ENCODE results near the gene UNC80.

UNC80 gene

GRCh38 chr2:209872675-209873074 is 101.0 kb downstream of the UNC80 start:
- H3K36me3 ChIP-seq (ENCODE audit: low read length), result no peaks in the 10 kb centered on the region
- no peak overlapping the region for H3K9ac ChIP-seq (ENCODE audit: low read length)
- H3K27me3 ChIP-seq (ENCODE audit: low read length), result no peaks in the 10 kb centered on the region
- H4K20me1 ChIP-seq (ENCODE audit: low read depth, low read length), result no peaks in the 10 kb centered on the region
- no peaks in the 10 kb centered on the region for H3K79me2 ChIP-seq (ENCODE audit: insufficient read depth, low read length)
- H3K4me3 ChIP-seq (ENCODE audit: insufficient read depth, low read length, poor library complexity, severe bottlenecking), result no peak overlapping the region
- H3F3A ChIP-seq (ENCODE audit: insufficient read depth), result no peaks in the 10 kb centered on the region
- H2AFZ ChIP-seq (ENCODE audit: low read depth, low read length, severe bottlenecking), result no peak overlapping the region
- TF ChIP-seq EZH2phosphoT487 (conservative IDR thresholded peaks at IDR 0.05; ENCODE audit: low read length) (no peak), CTCF (IDR thresholded peaks at IDR 0.05; ENCODE audit: insufficient read depth, low read length, poor library complexity, severe bottlenecking) (no peak)
- H3K27ac ChIP-seq (ENCODE audit: low read depth, low read length), result no peak overlapping the region
- no peaks in the 10 kb centered on the region for H3K9me3 ChIP-seq (ENCODE audit: insufficient read depth, low read length)
- H3K9me2 ChIP-seq (replicated peaks; ENCODE audit: insufficient read depth, low read length), result no peaks in the 10 kb centered on the region
- H3K4me2 ChIP-seq (ENCODE audit: low read depth, low read length, poor library complexity, severe bottlenecking), result no peak overlapping the region

GRCh38 chr2:209875270-209875669 is 103.6 kb downstream of the UNC80 start:
- Histone ChIP-seq H3K4me2 (ENCODE audit: low read depth, low read length, poor library complexity, severe bottlenecking) (no peak overlapping the region), H2AFZ (ENCODE audit: low read depth, low read length, severe bottlenecking) (no peak overlapping the region), H3K9me3 (ENCODE audit: insufficient read depth, low read length) (no peaks in the 10 kb centered on the region), H3K36me3 (ENCODE audit: low read length) (no peaks in the 10 kb centered on the region), H4K20me1 (ENCODE audit: low read depth, low read length) (no peaks in the 10 kb centered on the region), H3K9ac (ENCODE audit: low read length) (no peak overlapping the region), H3K27ac (ENCODE audit: low read depth, low read length) (no peak overlapping the region), H3F3A (ENCODE audit: insufficient read depth) (no peaks in the 10 kb centered on the region), H3K79me2 (ENCODE audit: insufficient read depth, low read length) (no peaks in the 10 kb centered on the region), H3K9me2 (replicated peaks; ENCODE audit: insufficient read depth, low read length) (no peaks in the 10 kb centered on the region), H3K27me3 (ENCODE audit: low read length) (no peaks in the 10 kb centered on the region), H3K4me3 (ENCODE audit: insufficient read depth, low read length, poor library complexity, severe bottlenecking) (no peak overlapping the region)
- TF ChIP-seq CTCF (IDR thresholded peaks at IDR 0.05; ENCODE audit: insufficient read depth, low read length, poor library complexity, severe bottlenecking) (no peak), EZH2phosphoT487 (conservative IDR thresholded peaks at IDR 0.05; ENCODE audit: low read length) (no peak)

GRCh38 chr2:209876211-209876610 is 104.6 kb downstream of the UNC80 start:
- Histone ChIP-seq H3K79me2 (ENCODE audit: insufficient read depth, low read length) (no peaks in the 10 kb centered on the region), H3K4me2 (ENCODE audit: low read depth, low read length, poor library complexity, severe bottlenecking) (no peak overlapping the region), H2AFZ (ENCODE audit: low read depth, low read length, severe bottlenecking) (no peak overlapping the region), H3K9me2 (replicated peaks; ENCODE audit: insufficient read depth, low read length) (no peaks in the 10 kb centered on the region), H3K36me3 (ENCODE audit: low read length) (no peaks in the 10 kb centered on the region), H3K4me3 (ENCODE audit: insufficient read depth, low read length, poor library complexity, severe bottlenecking) (no peak overlapping the region), H3K9ac (ENCODE audit: low read length) (no peak overlapping the region), H3F3A (ENCODE audit: insufficient read depth) (no peaks in the 10 kb centered on the region), H3K27me3 (ENCODE audit: low read length) (no peaks in the 10 kb centered on the region), H4K20me1 (ENCODE audit: low read depth, low read length) (no peaks in the 10 kb centered on the region), H3K27ac (ENCODE audit: low read depth, low read length) (no peak overlapping the region), H3K9me3 (ENCODE audit: insufficient read depth, low read length) (no peaks in the 10 kb centered on the region)
- no peak for TF ChIP-seq EZH2phosphoT487 (conservative IDR thresholded peaks at IDR 0.05; ENCODE audit: low read length)
- TF ChIP-seq CTCF (IDR thresholded peaks at IDR 0.05; ENCODE audit: insufficient read depth, low read length, poor library complexity, severe bottlenecking), result no peak

All from SU-DHL-6 (cell line).